Measurements from ENCODE around the gene BPGM. TPM values are rescaled to one million over a fixed set of nuclear protein-coding genes. Genes with fewer than 3 reads are reported as not detected.

Gene BPGM
- total RNA-seq, 1 donor from 2014 or later = 14.8 TPM

DNA sequence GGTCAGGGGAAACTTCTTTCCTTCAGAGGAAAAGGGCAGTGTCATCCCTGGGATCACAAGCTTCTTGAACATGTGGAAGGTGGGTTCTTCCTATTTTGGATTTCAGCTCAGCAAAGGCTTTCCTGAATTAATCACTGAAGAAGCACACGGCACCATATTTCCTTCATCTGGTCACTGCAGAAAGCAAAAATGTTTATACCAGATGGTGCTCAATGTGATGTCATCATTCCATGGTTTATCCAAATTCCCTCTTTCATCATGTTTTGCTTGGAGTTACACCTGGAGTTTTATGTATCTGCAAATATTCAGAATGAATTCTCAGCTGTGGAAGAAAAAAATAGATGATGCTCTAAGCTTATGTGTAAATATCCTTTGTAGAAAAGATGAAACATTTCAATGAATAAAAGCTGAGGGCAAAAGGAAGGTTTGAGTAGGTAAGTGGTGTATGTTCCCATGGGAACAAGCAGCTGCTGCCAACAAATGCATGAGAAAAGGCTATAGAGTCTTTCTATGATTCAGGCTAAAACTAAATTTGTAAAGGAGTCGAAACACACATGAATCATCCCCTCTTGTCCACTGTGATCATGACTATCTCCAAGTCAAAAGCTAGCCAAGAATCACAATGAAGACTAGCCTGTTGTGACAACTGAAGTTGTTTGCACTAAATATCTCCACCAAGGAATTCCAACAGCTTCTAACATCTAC is 26.9 kb upstream of the BPGM start:
- H3K4me1 ChIP-seq = no peaks in the 10 kb centered on the region
- ATAC-seq (no peak), DNase-seq (no peak)
- H3K9me3 ChIP-seq = no peaks in the 10 kb centered on the region
- H3K36me3 ChIP-seq = no peaks in the 10 kb centered on the region
- intact Hi-C loops (cut with DNase I) = no loop called here
- no peak overlapping the region for H3K4me3 ChIP-seq
- H3K27me3 ChIP-seq = no peaks in the 10 kb centered on the region
- H3K27ac ChIP-seq = no peak overlapping the region
- TF ChIP-seq, protein P1, sequence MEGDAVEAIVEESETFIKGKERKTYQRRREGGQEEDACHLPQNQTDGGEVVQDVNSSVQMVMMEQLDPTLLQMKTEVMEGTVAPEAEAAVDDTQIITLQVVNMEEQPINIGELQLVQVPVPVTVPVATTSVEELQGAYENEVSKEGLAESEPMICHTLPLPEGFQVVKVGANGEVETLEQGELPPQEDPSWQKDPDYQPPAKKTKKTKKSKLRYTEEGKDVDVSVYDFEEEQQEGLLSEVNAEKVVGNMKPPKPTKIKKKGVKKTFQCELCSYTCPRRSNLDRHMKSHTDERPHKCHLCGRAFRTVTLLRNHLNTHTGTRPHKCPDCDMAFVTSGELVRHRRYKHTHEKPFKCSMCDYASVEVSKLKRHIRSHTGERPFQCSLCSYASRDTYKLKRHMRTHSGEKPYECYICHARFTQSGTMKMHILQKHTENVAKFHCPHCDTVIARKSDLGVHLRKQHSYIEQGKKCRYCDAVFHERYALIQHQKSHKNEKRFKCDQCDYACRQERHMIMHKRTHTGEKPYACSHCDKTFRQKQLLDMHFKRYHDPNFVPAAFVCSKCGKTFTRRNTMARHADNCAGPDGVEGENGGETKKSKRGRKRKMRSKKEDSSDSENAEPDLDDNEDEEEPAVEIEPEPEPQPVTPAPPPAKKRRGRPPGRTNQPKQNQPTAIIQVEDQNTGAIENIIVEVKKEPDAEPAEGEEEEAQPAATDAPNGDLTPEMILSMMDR (IDR thresholded peaks at IDR 0.05) = no peak

DNA sequence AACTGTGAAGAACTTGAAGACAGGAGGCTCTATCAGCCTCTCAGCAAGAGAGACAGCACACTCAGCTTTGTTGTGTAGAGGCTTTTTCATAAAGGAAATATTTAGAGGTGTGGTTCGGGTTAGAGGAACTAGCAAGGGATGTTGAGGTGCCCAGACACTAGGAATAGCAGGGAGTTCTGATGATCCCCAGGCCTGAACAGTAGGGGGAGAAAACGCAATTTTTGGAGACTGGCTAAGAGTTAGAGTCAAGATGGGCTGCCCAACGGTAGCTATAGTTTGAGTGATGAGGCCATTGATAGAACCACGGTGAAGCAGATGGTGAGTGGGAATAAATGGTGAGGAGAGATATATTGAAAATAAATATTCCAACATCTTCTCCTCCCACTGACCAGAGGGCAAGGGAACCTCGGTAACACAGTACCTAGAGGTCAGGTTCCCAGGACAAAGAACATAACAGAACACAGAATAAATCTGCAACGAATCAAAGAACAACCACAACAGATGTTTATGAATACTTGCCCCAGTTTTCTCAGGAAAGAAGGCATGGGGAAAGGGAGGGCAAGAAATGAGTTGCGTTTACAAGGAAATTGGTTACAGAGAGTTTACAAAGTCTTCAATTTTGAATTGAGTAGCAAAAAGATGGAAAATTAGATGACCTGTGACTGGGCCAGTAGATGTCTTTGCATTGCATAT is 24.2 kb upstream of the BPGM start:
- no peak overlapping the region for H3K27ac ChIP-seq
- H3K36me3 ChIP-seq = no peaks in the 10 kb centered on the region
- no peak overlapping the region for H3K4me3 ChIP-seq
- DNase-seq = no peak
- ATAC-seq = no peak
- TF ChIP-seq, protein P1 (IDR thresholded peaks at IDR 0.05) = no peak
- intact Hi-C loops (cut with DNase I) = no loop called here
- no peaks in the 10 kb centered on the region for H3K9me3 ChIP-seq
- peaks cover 11% of the 10 kb centered on the region for H3K27me3 ChIP-seq
- no peaks in the 10 kb centered on the region for H3K4me1 ChIP-seq

DNA sequence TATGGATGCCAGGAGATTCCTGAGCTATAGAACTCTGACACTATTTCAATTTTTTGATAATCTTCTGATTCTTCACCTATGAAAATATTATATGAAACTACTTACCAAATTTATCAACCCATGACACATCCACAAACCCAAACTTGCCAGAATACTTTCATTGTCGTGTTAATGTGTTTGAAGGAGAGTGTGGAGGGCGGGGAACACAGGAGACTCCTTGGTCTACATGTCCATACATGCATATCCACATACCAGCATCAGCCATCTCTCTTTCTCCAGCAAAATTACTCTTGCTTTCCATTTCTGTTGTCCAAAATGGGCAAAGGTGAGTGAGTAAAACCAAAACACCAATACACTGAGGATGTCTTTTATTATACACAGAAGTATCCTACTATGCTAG is 23.5 kb upstream of the BPGM start:
- Histone ChIP-seq H3K4me1 (no peaks in the 10 kb centered on the region), H3K36me3 (no peaks in the 10 kb centered on the region), H3K9me3 (no peaks in the 10 kb centered on the region), H3K27me3 (peaks cover 11% of the 10 kb centered on the region), H3K27ac (no peak overlapping the region), H3K4me3 (no peak overlapping the region)
- ATAC-seq (no peak), DNase-seq (no peak)
- intact Hi-C loops (cut with DNase I) = no loop called here
- TF ChIP-seq, protein P1 (IDR thresholded peaks at IDR 0.05) = no peak

DNA sequence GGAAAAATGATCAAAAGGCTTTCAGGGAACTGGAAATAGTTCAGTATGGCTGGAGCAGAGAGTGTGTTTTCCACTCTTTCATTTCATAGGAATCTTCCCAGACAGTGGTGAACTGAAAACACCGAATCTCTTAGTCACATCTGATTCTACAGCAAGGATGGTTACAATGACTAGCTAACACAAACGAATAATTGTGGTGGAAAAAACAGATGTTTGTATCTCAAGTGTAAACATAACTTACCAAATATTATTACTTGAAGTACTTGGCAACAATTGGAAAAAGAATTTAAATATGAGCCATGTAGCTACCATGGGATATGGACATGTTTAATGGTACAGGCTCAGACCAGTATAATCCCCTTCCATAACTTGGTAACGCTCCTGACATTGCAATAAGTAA is 21.1 kb upstream of the BPGM start:
- intact Hi-C loops (cut with DNase I) = no loop called here
- Histone ChIP-seq H3K4me1 (no peaks in the 10 kb centered on the region), H3K36me3 (no peaks in the 10 kb centered on the region), H3K27me3 (peaks cover 11% of the 10 kb centered on the region), H3K4me3 (no peak overlapping the region), H3K27ac (no peak overlapping the region), H3K9me3 (no peaks in the 10 kb centered on the region)
- ATAC-seq = no peak
- DNase-seq = no peak
- TF ChIP-seq, protein P1 (IDR thresholded peaks at IDR 0.05) = no peak

DNA sequence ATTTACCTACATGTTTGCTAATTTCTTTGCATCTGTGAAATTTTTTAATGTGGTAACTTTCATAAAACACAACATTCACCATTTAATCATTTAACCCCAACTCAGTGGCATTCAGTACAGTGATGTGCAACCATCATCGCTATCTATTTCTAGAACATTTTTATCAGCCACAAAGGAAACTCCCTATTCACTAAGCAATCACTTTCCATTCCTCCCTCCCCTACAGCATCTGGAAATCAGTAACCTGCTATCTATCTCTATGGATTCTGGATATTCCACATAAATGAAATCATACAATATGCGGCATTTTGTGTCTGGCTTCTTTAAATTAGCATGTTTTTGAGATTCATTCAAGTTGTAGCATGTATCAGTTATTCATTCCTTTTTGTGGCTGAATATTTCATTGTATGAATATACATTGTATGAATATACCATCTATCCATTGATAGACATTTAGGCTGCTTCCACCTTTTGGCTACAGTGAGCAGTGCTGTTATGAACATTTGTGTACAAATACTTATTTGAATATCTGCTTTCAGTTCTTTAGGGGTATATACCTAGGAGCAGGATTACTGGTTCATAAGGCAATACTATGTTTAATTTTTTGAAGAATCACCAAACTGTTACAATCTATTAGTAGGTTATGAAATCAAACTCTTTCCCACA is 19.4 kb upstream of the BPGM start:
- peaks cover 11% of the 10 kb centered on the region for H3K27me3 ChIP-seq
- H3K36me3 ChIP-seq = no peaks in the 10 kb centered on the region
- TF ChIP-seq, protein P1 (IDR thresholded peaks at IDR 0.05) = no peak
- no peak overlapping the region for H3K4me3 ChIP-seq
- ATAC-seq (no peak), DNase-seq (no peak)
- no peak overlapping the region for H3K27ac ChIP-seq
- no peaks in the 10 kb centered on the region for H3K9me3 ChIP-seq
- intact Hi-C loops (cut with DNase I) = no loop called here
- H3K4me1 ChIP-seq = no peaks in the 10 kb centered on the region

All from upper lobe of right lung (tissue), 1 donor.